Calu3 (cell line): Measurements from ENCODE around the gene PRF1. TPM values are rescaled to one million over a fixed set of nuclear protein-coding genes. Genes with fewer than 3 reads are reported as not detected.

Source experiments
- BruUV-seq: library from RNA; stranded (reverse); fragments of 400-500 nt; replicated peaks from 2 replicates; lab custom pipeline; 2021; lab: Mats Ljungman, UMichigan
- CTCF ChIA-PET: fragments of 300-600 bp; sonication (Branson Sonifier 250); formaldehyde crosslinking; loops from one replicate; lab custom pipeline; 2022; ENCODE audit warnings: antibody characterized with exemption; lab: Charles Lee
- DNase-seq: peaks from one replicate; pipeline ENCODE4 v3.0.0; 2022
- H3K27ac Mint-ChIP-seq: one replicate; pipeline ENCODE4 v1.8.0; 2022; ENCODE audit warnings: mixed read lengths; ENCODE audit not compliant: unreplicated experiment
- H3K27me3 Mint-ChIP-seq: one replicate; pipeline ENCODE4 v1.8.0; 2022; ENCODE audit warnings: mixed read lengths; ENCODE audit not compliant: unreplicated experiment
- H3K36me3 Mint-ChIP-seq: one replicate; pipeline ENCODE4 v1.8.0; 2022; ENCODE audit warnings: mild to moderate bottlenecking, moderate library complexity, mixed read lengths; ENCODE audit not compliant: insufficient read depth, unreplicated experiment
- H3K4me1 Mint-ChIP-seq: one replicate; pipeline ENCODE4 v1.8.0; 2022; ENCODE audit warnings: mild to moderate bottlenecking, low read depth, mixed read lengths; ENCODE audit not compliant: unreplicated experiment
- H3K4me3 Mint-ChIP-seq: one replicate; pipeline ENCODE4 v1.8.0; 2022; ENCODE audit warnings: mild to moderate bottlenecking, low read depth, moderate library complexity, mixed read lengths; ENCODE audit not compliant: unreplicated experiment
- H3K9me3 Mint-ChIP-seq: one replicate; pipeline ENCODE4 v1.8.0; 2022; ENCODE audit warnings: low read depth, mixed read lengths; ENCODE audit not compliant: unreplicated experiment
- intact Hi-C: fragments of 100-400 bp; cut with micrococcal nuclease; formaldehyde crosslinking; loops from one replicate; pipeline ENCODE4 v1.10.0; 2022; ENCODE audit not compliant: unreplicated experiment
- total RNA-seq: library from RNA; stranded (reverse); gene quantifications from 2 replicates; pipeline ENCODE4 v1.2.3, GENCODE V29; 2022
- TF ChIP-seq, protein P1 (sequence below): fragments of 200-600 bp; IDR thresholded peaks from one replicate; pipeline ENCODE4 v1.8.0; 2022; ENCODE audit warnings: antibody characterized with exemption; ENCODE audit not compliant: unreplicated experiment

Gene PRF1
- total RNA-seq, 1 experiment from 2014 or later, result not detected

DNA sequence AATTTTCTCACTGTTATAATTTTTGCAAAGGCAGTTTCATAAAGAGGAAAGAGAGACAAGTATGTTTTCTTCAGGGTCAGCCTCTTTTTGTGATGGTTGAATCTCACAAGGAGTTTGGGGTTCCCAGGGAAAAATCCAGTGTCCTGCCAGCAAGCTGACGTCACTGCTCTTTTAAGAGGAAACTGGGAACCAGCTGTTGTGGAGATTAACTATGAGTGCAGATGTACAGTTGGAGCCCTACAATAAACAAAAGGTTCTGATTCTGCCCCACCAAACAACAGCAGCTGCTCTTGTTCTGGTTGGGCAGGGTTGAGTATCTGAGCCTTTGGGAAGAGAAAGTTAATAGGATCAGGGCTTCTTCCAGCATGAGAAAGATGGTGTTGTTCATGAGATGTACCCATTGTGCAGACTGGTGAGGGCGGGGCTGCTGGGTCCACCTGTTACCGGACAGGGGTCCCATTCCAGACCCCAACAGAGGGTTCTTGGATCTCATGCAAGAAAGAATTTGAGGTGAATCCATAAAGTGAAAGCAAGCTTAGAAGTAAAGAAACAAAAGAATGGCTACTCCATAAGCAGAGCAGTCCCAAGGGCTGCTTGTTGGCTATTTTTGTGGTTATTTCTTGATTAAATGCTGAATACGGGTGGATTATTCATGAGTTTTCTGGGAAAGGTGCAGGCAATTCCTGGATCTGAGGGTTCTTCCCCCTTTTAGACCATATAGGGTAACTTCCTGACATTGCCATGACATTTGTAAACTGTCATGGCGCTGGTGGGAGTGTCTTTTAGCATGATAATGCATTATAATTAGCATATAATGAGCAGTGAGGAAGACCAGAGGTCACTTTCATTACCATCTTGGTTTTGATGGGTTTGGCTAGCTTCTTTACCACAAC lies 12.5 kb downstream of the PRF1 start:
- Mint-ChIP-seq H3K27me3 (peaks cover 100% of the 10 kb centered on the region), H3K4me1 (no peaks in the 10 kb centered on the region), H3K4me3 (no peak overlapping the region), H3K36me3 (no peaks in the 10 kb centered on the region), H3K9me3 (no peaks in the 10 kb centered on the region), H3K27ac (no peak overlapping the region)
- TF ChIP-seq, protein P1, sequence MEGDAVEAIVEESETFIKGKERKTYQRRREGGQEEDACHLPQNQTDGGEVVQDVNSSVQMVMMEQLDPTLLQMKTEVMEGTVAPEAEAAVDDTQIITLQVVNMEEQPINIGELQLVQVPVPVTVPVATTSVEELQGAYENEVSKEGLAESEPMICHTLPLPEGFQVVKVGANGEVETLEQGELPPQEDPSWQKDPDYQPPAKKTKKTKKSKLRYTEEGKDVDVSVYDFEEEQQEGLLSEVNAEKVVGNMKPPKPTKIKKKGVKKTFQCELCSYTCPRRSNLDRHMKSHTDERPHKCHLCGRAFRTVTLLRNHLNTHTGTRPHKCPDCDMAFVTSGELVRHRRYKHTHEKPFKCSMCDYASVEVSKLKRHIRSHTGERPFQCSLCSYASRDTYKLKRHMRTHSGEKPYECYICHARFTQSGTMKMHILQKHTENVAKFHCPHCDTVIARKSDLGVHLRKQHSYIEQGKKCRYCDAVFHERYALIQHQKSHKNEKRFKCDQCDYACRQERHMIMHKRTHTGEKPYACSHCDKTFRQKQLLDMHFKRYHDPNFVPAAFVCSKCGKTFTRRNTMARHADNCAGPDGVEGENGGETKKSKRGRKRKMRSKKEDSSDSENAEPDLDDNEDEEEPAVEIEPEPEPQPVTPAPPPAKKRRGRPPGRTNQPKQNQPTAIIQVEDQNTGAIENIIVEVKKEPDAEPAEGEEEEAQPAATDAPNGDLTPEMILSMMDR, result no peak
- no peak for DNase-seq
- intact Hi-C loops, result no loop called here
- no TSS peak for BruUV-seq
- CTCF ChIA-PET, result no interaction called here

DNA sequence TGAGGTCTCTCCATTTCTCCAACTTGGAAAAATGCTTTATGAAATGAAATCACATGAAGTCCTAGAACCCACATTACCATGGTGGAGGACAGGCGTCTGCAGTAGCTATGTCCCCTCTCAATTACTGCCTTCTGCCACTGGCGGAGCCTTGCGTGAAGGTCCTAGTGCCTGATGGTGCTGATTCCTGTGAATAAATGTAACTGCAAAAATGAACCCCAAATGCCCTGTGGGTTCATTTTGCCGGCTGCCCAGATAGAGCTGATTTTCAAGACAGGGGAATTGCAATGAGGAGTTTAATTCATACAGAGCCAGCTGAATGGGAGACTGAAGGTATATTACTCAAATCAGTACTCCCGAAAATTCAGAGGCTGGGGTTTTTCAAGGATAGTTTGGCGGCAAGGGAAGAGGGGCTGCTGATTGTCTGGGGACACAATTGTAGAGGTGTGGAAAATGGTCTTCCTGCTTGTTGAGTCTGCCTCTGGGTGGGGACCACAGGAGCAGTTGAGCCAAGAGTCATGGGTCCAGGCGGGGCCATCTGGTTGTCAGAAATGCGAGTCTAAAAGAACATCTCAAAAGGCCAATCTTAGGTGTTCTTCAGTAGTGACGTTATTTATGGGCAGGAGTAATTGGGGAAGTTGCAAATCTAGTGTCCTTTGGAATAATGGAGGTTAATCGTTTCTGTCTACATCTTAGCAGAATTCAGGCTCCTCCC lies 13.5 kb downstream of the PRF1 start:
- TF ChIP-seq, protein P1, result no peak
- Mint-ChIP-seq H3K4me3 (no peak overlapping the region), H3K27me3 (peaks cover 100% of the 10 kb centered on the region), H3K27ac (no peak overlapping the region), H3K4me1 (no peaks in the 10 kb centered on the region), H3K9me3 (no peaks in the 10 kb centered on the region), H3K36me3 (no peaks in the 10 kb centered on the region)
- intact Hi-C loops, result no loop called here
- no peak for DNase-seq
- BruUV-seq, result no TSS peak
- CTCF ChIA-PET, result no interaction called here

DNA sequence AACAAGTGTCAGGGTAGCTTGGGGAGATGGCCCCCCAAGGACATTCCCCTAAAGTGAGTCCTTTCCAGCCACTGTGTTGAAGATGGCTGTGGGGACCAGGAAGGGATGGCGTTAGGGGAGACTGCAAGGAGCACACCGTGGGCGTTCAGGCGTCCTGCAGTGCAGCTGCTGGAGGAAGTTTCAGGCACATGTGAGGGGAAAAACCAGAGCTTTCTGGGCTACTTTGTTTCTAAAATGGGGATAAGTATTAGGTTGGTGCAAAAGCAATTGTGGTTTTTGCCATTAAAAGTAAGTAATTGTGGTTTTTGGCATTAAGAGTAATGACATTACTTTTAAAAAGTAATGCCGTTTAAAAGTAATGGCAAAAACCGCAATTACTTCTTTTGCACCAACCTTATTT lies 14.3 kb downstream of the PRF1 start:
- CTCF ChIA-PET, result no interaction called here
- no peak overlapping the region for H3K27ac Mint-ChIP-seq

GRCh38 chr10:70587045-70587658 lies 15.4 kb downstream of the PRF1 start:
- CTCF ChIA-PET, result interaction anchor here (0.9 kb wide), 1 partner anchor 11 kb away, joined by 3 read pairs; no protein-coding TSS in a partner anchor
- H3K27ac Mint-ChIP-seq, result no peak overlapping the region

More for the DNA sequence above, 14.3 kb downstream of the PRF1 start:
- Mint-ChIP-seq H3K4me1 (no peaks in the 10 kb centered on the region), H3K36me3 (no peaks in the 10 kb centered on the region), H3K9me3 (no peaks in the 10 kb centered on the region), H3K4me3 (no peak overlapping the region), H3K27me3 (peaks cover 100% of the 10 kb centered on the region)
- DNase-seq, result no peak
- TF ChIP-seq, protein P1, result no peak
- no TSS peak for BruUV-seq
- intact Hi-C loops, result no loop called here

More at GRCh38 chr10:70587045-70587658, 15.4 kb downstream of the PRF1 start:
- no peaks in the 10 kb centered on the region for H3K9me3 Mint-ChIP-seq
- H3K27me3 Mint-ChIP-seq, result peaks cover 100% of the 10 kb centered on the region
- no peak for DNase-seq
- TF ChIP-seq, protein P1, result no peak
- H3K4me3 Mint-ChIP-seq, result no peak overlapping the region
- intact Hi-C loops, result no loop called here
- H3K36me3 Mint-ChIP-seq, result no peaks in the 10 kb centered on the region
- no peaks in the 10 kb centered on the region for H3K4me1 Mint-ChIP-seq
- no TSS peak for BruUV-seq
